ENCODE results near the gene RTL1. TPM values are rescaled to one million over a fixed set of nuclear protein-coding genes. Genes with fewer than 3 reads are reported as not detected.

RTL1 gene
- total and polyA plus RNA-seq, 2 of the 8 experiments (the other 6 are each of a cell fraction or from before 2014, with no cell fraction given), result not detected

DNA sequence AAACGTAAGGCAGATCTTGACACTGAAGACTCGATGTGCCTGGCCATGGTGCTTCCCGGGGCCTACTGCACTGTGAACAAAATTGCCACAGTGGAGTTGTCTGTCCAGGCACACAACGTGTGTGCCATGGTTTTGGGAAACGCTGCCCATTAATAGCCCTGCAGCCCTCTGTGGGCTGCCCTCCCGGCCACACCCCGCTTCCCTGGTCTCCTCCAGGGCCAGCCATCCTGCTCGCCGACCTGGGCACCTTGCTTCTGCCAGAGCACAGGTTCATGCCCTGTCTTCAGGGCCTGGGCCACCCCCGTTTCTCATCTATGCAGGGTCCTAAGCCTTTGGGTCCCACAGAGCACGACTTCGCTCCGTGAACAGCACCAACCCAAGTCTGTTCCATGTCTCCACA, 58.7 kb downstream of the RTL1 start (continued):
- TF ChIP-seq PHF8 (conservative IDR thresholded peaks at IDR 0.05; ENCODE audit: low read depth, low read length) (no peak), RAD21 (IDR thresholded peaks at IDR 0.05 in 1 of 2, conservative IDR thresholded peaks at IDR 0.05 in 1 of 2; ENCODE audit: low read depth in 2 of 2, low read length in 2 of 2) (no peak)

All from H1 (cell line).